Mesothelial cell of epicardium (in vitro differentiated cells): Measurements from ENCODE around the gene EXTL2. TPM values are rescaled to one million over a fixed set of nuclear protein-coding genes. Genes with fewer than 3 reads are reported as not detected.

ENCODE experiments used
- DNase-seq, 2 experiments: peaks; one replicate each; pipeline ENCODE4 v3.0.0; 2021; ENCODE audit warnings: low spot score in 2 of 2; ENCODE audit not compliant: unreplicated experiment in 2 of 2
- H3K27ac Mint-ChIP-seq: 2 replicates; pipeline ENCODE4 v1.8.0; 2021; ENCODE audit warnings: mixed read lengths
- H3K27me3 Mint-ChIP-seq: 2 replicates; pipeline ENCODE4 v1.8.0; 2021; ENCODE audit warnings: low read depth, mixed read lengths
- H3K36me3 Mint-ChIP-seq: 2 replicates; pipeline ENCODE4 v1.8.0; 2021; ENCODE audit warnings: mixed read lengths
- H3K4me1 Mint-ChIP-seq: 2 replicates; pipeline ENCODE4 v1.8.0; 2021; ENCODE audit warnings: mixed read lengths
- H3K4me3 Mint-ChIP-seq: 2 replicates; pipeline ENCODE4 v1.8.0; 2021; ENCODE audit warnings: mild to moderate bottlenecking, moderate library complexity, mixed read lengths
- H3K9me3 Mint-ChIP-seq: 2 replicates; pipeline ENCODE4 v1.8.0; 2021; ENCODE audit warnings: mixed read lengths
- total RNA-seq: library from RNA; stranded (reverse); gene quantifications from 3 replicates; pipeline ENCODE4 v1.2.1, GENCODE V29; 2021
- TF ChIP-seq, protein P1 (sequence below): fragments of 200-600 bp; sonication (generic); IDR thresholded peaks from one replicate; pipeline ENCODE4 v1.5.0; 2021; ENCODE audit warnings: antibody characterized with exemption; ENCODE audit not compliant: unreplicated experiment

The EXTL2 gene
- total RNA-seq, 1 donor from 2014 or later: 52.0 TPM

DNA sequence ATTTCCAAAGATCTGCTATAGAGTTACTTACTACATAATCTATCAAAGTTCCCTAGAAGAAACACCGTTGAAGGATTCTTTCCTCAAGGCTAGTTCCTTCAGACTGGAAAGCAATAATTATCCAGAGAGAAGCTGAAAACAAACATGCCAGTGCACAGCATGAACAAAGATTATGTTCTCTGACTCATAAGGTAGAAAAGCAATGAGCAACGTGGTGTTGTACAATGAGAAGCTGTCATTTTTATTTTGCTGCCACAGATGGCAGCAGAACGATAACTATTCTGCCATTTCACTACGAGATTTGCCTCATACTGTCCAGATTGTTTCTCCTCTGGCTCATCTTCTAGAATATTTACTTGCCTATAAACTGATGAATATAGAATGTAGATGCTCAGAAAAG is 10.7 kb downstream of the EXTL2 start:
- no peak for DNase-seq
- peaks cover 22% of the 10 kb centered on the region for H3K36me3 Mint-ChIP-seq
- TF ChIP-seq, protein P1, sequence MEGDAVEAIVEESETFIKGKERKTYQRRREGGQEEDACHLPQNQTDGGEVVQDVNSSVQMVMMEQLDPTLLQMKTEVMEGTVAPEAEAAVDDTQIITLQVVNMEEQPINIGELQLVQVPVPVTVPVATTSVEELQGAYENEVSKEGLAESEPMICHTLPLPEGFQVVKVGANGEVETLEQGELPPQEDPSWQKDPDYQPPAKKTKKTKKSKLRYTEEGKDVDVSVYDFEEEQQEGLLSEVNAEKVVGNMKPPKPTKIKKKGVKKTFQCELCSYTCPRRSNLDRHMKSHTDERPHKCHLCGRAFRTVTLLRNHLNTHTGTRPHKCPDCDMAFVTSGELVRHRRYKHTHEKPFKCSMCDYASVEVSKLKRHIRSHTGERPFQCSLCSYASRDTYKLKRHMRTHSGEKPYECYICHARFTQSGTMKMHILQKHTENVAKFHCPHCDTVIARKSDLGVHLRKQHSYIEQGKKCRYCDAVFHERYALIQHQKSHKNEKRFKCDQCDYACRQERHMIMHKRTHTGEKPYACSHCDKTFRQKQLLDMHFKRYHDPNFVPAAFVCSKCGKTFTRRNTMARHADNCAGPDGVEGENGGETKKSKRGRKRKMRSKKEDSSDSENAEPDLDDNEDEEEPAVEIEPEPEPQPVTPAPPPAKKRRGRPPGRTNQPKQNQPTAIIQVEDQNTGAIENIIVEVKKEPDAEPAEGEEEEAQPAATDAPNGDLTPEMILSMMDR: no peak
- peaks cover 9% of the 10 kb centered on the region for H3K4me1 Mint-ChIP-seq
- peaks cover 8% of the 10 kb centered on the region for H3K9me3 Mint-ChIP-seq
- H3K27ac Mint-ChIP-seq: peak overlapping the region; percentile 57
- H3K4me3 Mint-ChIP-seq: no peak overlapping the region
- H3K27me3 Mint-ChIP-seq: no peaks in the 10 kb centered on the region

DNA sequence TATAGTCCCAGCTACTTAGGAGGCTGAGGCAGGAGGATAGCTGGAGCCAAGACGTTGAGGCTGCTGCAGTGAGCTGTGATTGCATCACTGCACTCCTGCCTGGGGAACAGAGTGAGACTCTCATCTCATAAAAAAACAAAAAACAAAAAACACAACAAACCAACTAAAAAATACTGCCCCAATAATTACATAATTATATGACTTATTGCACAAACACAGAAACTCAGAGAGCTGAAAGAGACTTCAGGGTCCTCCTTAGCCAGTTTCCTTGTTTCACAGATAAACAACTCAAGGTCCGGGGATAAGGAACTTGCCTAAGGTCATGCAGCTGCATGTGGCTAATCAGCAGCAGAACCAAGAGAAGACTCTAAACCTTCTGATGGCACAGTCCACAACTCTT is 11.9 kb downstream of the EXTL2 start:
- Mint-ChIP-seq H3K4me1 (peaks cover 9% of the 10 kb centered on the region), H3K36me3 (peaks cover 12% of the 10 kb centered on the region), H3K4me3 (no peak overlapping the region), H3K9me3 (no peaks in the 10 kb centered on the region), H3K27me3 (no peaks in the 10 kb centered on the region), H3K27ac (no peak overlapping the region)
- no peak for DNase-seq
- TF ChIP-seq, protein P1: no peak

DNA sequence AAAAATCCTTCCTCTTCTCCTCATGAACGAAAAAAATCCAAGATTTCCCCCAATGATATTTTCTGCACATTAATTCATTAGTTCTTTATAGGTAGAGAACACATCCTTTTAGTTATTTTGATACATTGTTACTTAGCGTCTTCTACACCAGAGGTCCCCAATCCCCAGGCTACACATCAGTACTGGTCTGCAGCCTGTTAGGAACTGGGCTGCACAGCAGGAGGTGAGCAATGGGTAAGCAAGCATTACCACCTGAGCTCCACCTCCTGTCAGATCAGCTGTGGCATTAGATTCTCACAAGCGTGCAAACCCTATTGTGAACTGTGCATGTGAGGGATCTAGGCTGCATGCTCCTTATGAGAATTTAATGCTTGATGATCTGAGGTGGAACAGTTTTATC is 13.0 kb downstream of the EXTL2 start:
- H3K4me3 Mint-ChIP-seq: no peak overlapping the region
- peaks cover 16% of the 10 kb centered on the region for H3K36me3 Mint-ChIP-seq
- H3K4me1 Mint-ChIP-seq: peaks cover 9% of the 10 kb centered on the region
- no peak for DNase-seq
- no peak overlapping the region for H3K27ac Mint-ChIP-seq
- H3K27me3 Mint-ChIP-seq: no peaks in the 10 kb centered on the region
- TF ChIP-seq, protein P1: no peak
- no peaks in the 10 kb centered on the region for H3K9me3 Mint-ChIP-seq

DNA sequence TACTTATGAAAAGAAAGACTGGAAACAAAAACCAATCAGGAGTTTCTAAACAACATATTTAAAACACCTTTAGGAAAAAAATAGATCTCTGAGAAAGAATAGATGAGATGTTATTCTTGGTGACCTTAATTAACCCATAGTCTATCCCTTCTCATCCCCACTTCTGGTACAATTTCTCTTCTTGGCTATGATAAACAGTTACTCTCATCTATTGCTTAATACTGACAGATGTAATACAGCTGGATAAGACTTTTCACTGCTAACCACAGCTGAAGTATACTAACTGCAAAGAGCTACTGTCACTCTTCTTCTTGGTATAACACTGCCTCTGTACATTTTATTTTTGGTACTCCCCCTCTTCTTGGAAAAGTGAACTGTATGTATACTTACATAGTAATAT is 15.2 kb downstream of the EXTL2 start:
- H3K4me1 Mint-ChIP-seq: peaks cover 6% of the 10 kb centered on the region
- no peak for DNase-seq
- H3K4me3 Mint-ChIP-seq: no peak overlapping the region
- H3K9me3 Mint-ChIP-seq: no peaks in the 10 kb centered on the region
- peaks cover 15% of the 10 kb centered on the region for H3K36me3 Mint-ChIP-seq
- H3K27me3 Mint-ChIP-seq: no peaks in the 10 kb centered on the region
- no peak overlapping the region for H3K27ac Mint-ChIP-seq
- TF ChIP-seq, protein P1: no peak

DNA sequence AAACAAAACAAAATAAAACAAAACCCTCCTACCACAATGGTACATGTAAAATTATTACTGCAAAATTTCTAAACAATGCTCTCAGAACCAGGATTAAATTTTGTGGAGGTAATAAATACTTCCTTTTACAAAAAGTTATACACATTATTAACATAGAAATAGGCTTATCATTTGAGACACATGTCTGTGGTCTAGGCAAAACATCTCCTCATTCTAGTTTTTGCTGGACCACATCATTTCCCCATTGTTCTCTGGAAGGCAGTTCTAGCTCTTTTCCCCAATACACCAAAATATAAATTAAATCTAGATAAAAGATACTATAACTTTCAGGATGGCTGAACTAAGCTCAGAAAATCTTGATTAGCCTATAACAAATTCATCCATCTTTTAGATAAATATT is 18.4 kb downstream of the EXTL2 start:
- H3K9me3 Mint-ChIP-seq: no peaks in the 10 kb centered on the region
- no peak overlapping the region for H3K27ac Mint-ChIP-seq
- no peaks in the 10 kb centered on the region for H3K27me3 Mint-ChIP-seq
- no peak overlapping the region for H3K4me3 Mint-ChIP-seq
- H3K4me1 Mint-ChIP-seq: no peaks in the 10 kb centered on the region
- TF ChIP-seq, protein P1: no peak
- no peak for DNase-seq
- H3K36me3 Mint-ChIP-seq: peaks cover 18% of the 10 kb centered on the region

DNA sequence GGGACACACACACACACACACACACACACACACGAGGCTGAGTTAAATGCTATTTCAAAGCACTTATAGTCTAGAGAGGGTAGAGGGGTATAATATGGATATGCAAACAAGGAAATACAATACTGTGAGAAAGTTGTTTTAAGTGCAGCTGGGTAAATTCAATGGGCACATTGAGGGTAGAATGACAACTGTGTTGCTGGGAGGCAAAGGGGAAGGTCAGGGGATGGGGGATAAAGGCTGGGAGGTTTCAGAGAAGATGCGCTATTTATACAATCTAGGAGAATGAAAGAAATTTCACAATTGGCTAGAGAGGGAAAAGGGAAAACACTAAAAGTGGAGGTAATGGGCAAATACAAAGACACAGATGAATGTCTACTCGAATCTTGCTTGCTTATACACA is 19.4 kb downstream of the EXTL2 start:
- no peaks in the 10 kb centered on the region for H3K9me3 Mint-ChIP-seq
- DNase-seq: no peak
- H3K27me3 Mint-ChIP-seq: no peaks in the 10 kb centered on the region
- peaks cover 18% of the 10 kb centered on the region for H3K36me3 Mint-ChIP-seq
- H3K4me3 Mint-ChIP-seq: no peak overlapping the region
- TF ChIP-seq, protein P1: no peak
- no peak overlapping the region for H3K27ac Mint-ChIP-seq
- no peaks in the 10 kb centered on the region for H3K4me1 Mint-ChIP-seq
